Left renal pelvis (tissue), 4 donors: ENCODE results near the gene LRRC41. TPM values are rescaled to one million over a fixed set of nuclear protein-coding genes. Genes with fewer than 3 reads are reported as not detected.
"Not testable (repeated sequence)": the region's sequence is repeated elsewhere in the genome, so short reads cannot be mapped to it uniquely, and the experiment has no call there.

Experiments
- DNase-seq, 4 donors: peaks; one replicate each; pipeline ENCODE4 v3.0.0-alpha.2; 2013; ENCODE audit warnings: low read depth in 4 of 4, low spot score in 3 of 4
- polyA plus RNA-seq, 4 donors: library from polyadenylated mRNA; unstranded; fragments of 120-200 nt; gene quantifications; one replicate each; pipeline ENCODE4 v1.2.1, GENCODE V29; 2013; ENCODE audit not compliant: insufficient read length in 4 of 4

The LRRC41 gene
- polyA plus RNA-seq, 4 donors: 68.7 to 93.8 (median 83.4) TPM

DNA sequence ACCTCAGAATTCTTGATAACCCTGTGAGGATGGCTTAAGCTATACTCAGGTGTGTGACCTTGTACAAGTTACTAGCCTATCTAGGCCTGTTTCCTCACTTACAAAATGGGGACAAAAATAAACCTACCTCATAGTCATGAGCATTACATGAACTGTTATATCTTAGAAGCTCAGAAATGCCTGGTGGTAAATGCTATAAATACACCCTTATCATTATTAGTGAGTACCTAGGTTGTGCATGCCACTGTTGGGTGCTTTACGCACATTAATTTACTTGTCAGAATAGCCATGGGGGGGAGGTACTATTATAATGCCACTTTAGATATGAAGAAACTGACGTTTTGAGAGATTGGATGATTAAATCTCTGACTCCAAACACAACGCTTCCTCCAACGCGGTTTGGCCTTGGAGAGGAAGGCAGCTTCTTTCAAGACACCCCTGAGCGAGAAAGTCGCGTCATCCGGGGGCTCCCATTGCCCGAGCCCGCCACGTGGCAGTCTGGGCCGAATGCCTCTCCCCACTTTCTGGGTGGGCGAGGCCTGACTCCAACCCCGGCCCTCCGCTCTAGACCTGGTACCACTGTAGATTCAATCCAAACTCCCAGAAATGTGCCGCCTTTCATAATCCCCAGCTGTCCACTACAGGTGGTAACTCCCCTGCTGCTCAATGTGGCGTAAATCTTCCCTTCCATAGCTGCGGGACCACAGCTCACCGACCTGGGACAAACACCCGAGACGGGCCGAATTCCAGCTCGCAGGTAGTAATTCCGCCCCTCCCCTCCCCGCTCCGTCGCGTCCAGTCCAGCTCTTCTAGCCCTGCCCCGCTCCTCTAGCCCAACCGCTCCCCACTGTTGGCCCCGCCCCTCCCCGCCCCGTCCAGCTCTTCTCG lies 56.6 kb downstream of the LRRC41 start:
- peak in 2 of 4 donors; percentile 24 to 55 for DNase-seq

DNA sequence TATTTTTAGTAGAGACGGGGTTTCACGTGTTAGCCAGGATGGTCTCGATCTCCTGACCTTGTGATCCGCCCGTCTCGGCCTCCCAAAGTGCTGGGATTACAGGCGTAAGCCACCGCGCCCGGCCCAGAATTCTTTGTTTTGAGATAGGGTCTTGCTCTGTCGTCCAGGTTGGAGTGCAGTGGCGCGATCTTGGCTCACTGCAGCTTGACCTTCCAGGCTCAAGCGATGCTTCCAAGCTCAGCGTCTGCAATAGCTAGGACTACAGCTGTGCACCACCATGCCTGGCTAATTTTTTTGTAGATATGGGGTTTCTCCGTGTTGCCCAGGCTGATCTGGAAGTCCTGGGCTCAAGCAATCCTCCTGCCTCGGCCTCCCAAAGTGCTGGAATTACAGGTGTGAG lies 57.3 kb downstream of the LRRC41 start:
- DNase-seq: not testable (repeated sequence)

DNA sequence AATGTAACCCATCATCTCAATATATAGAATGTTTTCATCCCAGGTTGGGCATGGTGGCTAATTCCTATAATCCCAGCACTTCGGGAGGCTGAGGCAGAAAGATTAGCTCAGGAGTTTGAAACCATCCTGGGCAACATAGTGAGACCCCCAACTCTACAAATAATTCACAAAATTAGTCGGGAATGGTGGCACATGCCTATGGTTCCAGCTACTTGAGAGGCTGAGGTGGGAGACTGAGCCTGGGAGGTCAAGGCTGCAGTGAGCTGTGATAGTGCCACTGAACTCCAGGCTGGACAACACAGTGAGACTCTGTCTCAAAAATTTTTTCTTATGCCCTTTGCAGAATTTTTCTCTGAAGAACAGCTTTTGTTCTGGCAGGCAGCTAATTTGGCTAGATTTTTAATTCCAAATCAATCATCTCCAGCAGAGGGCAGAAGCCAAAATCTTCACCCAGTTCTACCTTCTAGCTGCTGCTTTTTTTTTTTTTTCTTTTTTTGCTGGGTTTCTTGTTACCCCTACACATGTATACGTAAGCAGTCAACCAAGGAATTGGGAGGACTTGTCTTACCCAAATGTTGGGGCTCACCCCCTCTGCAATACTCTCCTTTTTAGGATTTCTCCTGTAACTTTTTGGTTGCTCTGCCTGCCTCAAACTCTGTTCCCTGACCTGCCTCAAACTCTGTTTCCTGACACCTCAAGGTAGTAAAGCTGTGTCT lies 58.6 kb downstream of the LRRC41 start:
- DNase-seq: no peak

DNA sequence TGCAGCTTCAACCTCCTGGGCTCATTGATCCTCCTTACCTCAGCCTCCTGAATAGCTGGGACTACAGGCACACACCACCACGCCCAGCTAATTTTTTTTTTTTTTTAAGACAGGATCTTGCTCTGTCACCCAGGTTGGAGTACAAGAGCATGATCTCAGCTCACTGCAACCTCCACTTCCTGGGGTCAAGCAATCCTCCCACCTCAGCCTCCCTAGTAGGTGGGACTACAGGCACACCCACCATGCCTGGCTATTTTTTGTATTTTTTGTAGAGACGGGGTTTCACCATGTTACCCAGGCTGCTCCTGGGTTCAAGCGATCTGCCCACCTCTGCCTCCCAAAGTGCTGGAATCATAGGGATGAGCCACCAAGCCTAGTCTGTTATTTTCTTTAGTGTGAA lies 59.6 kb downstream of the LRRC41 start:
- not testable (repeated sequence) for DNase-seq

DNA sequence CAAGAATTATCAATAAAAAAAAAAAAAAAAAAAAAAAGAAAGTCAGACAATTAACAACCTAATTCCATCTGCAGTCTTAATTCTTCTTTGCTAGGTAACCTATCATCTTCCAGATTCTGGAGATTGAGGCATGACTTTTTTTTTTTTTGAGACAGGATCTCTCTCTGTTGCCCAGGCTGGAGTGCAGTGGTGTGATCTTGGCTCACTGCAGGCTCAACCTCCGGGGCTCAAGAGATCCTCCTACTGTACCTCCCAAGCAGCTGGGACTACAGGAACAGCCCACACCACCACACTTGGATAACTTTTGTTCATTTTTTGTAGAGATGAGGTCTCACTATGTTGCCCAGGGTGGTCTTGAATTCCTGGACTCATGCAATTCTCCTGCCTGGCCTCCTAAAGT lies 60.5 kb downstream of the LRRC41 start:
- DNase-seq: no peak

DNA sequence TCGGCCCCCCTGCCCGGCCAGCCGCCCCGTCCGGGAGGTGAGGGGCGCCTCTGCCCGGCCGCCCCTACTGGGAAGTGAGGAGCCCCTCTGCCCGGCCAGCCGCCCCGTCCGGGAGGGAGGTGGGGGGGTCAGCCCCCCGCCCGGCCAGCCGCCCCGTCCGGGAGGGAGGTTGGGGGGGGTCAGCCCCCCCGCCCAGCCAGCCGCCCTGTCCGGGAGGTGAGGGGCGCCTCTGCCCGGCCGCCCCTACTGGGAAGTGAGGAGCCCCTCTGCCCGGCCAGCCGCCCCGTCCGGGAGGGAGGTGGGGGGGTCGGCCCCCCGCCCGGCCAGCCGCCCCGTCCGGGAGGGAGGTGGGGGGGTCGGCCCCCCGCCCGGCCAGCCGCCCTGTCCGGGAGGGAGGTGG lies 61.7 kb downstream of the LRRC41 start:
- not testable (repeated sequence) for DNase-seq

DNA sequence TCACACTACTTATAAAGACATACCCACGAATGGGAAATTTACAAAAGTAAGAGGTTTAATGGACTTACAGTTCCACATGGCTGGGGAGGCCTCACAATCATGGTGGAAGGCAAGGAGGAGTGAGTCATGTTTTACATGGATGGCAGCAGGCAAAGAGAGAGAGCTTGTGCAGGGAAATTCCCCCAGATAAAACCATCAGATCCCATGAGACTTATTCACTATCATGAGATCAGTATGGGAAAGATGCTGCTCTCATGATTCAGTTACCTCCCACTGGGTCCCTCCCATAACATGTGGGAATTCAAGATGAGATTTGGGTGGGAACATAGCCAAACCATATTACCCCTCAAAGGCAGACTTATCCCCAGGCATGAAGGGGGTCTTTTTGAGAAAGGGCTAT lies 64.6 kb downstream of the LRRC41 start:
- DNase-seq: not testable (repeated sequence)

DNA sequence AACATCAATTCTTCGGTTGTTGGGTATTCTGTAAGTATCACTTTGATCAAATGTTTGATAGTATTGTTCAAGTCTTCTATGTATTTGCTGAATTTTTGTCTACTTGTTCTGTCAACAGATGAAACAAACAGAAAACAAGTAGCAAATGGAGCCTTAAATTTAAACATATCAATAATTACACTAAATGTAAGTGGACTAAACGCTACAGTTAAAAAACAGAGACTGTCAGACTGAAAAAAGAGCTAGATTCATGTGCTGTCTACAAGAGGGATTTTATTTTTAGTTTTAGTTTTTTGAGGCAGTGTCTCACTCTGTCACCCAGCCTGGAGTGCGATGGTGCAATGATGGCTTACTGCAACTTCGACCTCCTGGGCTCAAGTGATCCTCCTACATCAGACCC lies 66.5 kb downstream of the LRRC41 start:
- no peak for DNase-seq

DNA sequence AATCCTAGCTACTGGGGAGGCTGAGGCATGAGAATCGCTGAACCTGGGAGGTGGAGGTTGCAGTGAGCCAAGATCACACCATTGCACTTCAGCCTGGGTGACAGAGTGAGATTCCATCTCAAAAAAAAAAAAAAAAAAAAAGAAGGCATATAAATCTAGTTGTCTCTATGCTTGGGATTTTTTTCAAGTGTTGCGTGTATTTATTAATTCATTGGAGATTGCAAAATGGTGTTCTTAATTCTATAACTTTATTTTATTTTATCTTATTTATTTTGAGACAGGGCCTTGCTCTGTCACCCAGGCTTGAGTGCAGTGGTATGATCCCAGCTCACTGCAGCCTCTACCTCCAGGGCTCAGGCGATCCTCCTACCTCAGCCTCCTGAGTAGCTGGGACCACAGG lies 72.2 kb downstream of the LRRC41 start:
- DNase-seq: not testable (repeated sequence)

Other genes starting within 250 kb of the LRRC41 start
- 10 to 100 TPM; 23.1 to 38.3 (median 25.4) TPM for gene PIK3R3, start 171.0 kb downstream of the LRRC41 start, polyA plus RNA-seq
- gene TSPAN1, start 128.5 kb downstream of the LRRC41 start, polyA plus RNA-seq: 10 to 100 TPM in 3 of 4 donors, 1 to 10 TPM in 1; 1.6 to 88.0 (median 72.3) TPM
- not detected for gene P3R3URF, start 127.1 kb downstream of the LRRC41 start, polyA plus RNA-seq
- 10 to 100 TPM; 57.4 to 99.2 (median 71.4) TPM for gene POMGNT1, start 105.2 kb downstream of the LRRC41 start, polyA plus RNA-seq
- gene LURAP1, start 100.3 kb downstream of the LRRC41 start, polyA plus RNA-seq: 1 to 10 TPM; 1.9 to 6.5 (median 2.9) TPM
- 10 to 100 TPM in 3 of 4 donors, 1 to 10 TPM in 1; 9.2 to 15.7 (median 11.8) TPM for gene RAD54L, start 55.9 kb downstream of the LRRC41 start, polyA plus RNA-seq
- 100 to 1,000 TPM; 240 to 421 (median 378) TPM for gene UQCRH, start 82 bp upstream of the LRRC41 start, polyA plus RNA-seq
- 10 to 100 TPM; 15.6 to 31.0 (median 26.0) TPM for gene NSUN4, start 37.2 kb upstream of the LRRC41 start, polyA plus RNA-seq
- 10 to 100 TPM in 3 of 4 donors, 1 to 10 TPM in 1; 7.6 to 31.1 (median 21.0) TPM for gene FAAH, start 90.7 kb upstream of the LRRC41 start, polyA plus RNA-seq
- under 1 TPM in 1 of 4 donors, not detected in 3; 0.12 TPM for gene DMBX1, start 186.2 kb upstream of the LRRC41 start, polyA plus RNA-seq
- not detected for gene KNCN, start 248.0 kb upstream of the LRRC41 start, polyA plus RNA-seq